Endodermal cell (in vitro differentiated cells): ENCODE measurements around the gene MCOLN2. TPM values are rescaled to one million over a fixed set of nuclear protein-coding genes. Genes with fewer than 3 reads are reported as not detected.
A peak's percentile ranks its signal among the peaks of the same experiment; 100 is the strongest.

Experiments used
- DNase-seq: peaks from one replicate; pipeline ENCODE4 v3.0.0-alpha.2; 2017
- H3K27ac ChIP-seq: 2 replicates; pipeline ENCODE4 v1.5.1; 2013; ENCODE audit warnings: mild to moderate bottlenecking, low read depth, low read length, moderate library complexity
- H3K27me3 ChIP-seq: 2 replicates; pipeline ENCODE4 v1.6.1; 2013; ENCODE audit warnings: mild to moderate bottlenecking, low read length, moderate library complexity; ENCODE audit not compliant: insufficient read depth, control insufficient read depth, poor library complexity, severe bottlenecking
- H3K36me3 ChIP-seq: 2 replicates; pipeline ENCODE4 v1.7.0; 2013; ENCODE audit warnings: mild to moderate bottlenecking, low read length, moderate library complexity; ENCODE audit not compliant: control insufficient read depth, insufficient read depth
- H3K4me1 ChIP-seq: one replicate; pipeline ENCODE4 v1.7.0; 2013; ENCODE audit warnings: low read length; ENCODE audit not compliant: control insufficient read depth, insufficient read depth
- H3K4me3 ChIP-seq: 2 replicates; pipeline ENCODE4 v1.5.1; 2013; ENCODE audit warnings: mild to moderate bottlenecking, low read length, moderate library complexity
- H3K9ac ChIP-seq: 2 replicates; pipeline ENCODE4 v1.6.1; 2013; ENCODE audit warnings: mild to moderate bottlenecking, low read length, moderate library complexity; ENCODE audit not compliant: poor library complexity, severe bottlenecking; ENCODE audit errors: extremely low read depth
- H3K9me3 ChIP-seq: 2 replicates; pipeline ENCODE4 v1.6.1; 2013; ENCODE audit warnings: mild to moderate bottlenecking, low read length, moderate library complexity; ENCODE audit not compliant: control insufficient read depth
- H3K27ac Mint-ChIP-seq: 2 replicates; pipeline ENCODE4 v1.8.0; 2020; ENCODE audit warnings: mixed read lengths
- H3K27me3 Mint-ChIP-seq: 2 replicates; pipeline ENCODE4 v1.8.0; 2021; ENCODE audit warnings: mild to moderate bottlenecking, mixed read lengths; ENCODE audit not compliant: insufficient read depth
- H3K36me3 Mint-ChIP-seq: 2 replicates; pipeline ENCODE4 v1.8.0; 2020; ENCODE audit warnings: low read depth, mixed read lengths
- H3K4me1 Mint-ChIP-seq: 2 replicates; pipeline ENCODE4 v1.8.0; 2020; ENCODE audit warnings: mixed read lengths
- H3K4me3 Mint-ChIP-seq: 2 replicates; pipeline ENCODE4 v1.8.0; 2020; ENCODE audit warnings: mild to moderate bottlenecking, moderate library complexity, mixed read lengths
- H3K9me3 Mint-ChIP-seq: 2 replicates; pipeline ENCODE4 v1.8.0; 2020; ENCODE audit warnings: mild to moderate bottlenecking, mixed read lengths
- WGBS, 2 experiments: methylation state at CpG; one replicate each; pipeline versions ENCODE4 v1.1.5 to v1.1.7; 2013; ENCODE audit warnings: missing lambda C conversion rate in 2 of 2, mixed read lengths in 1 of 2; ENCODE audit not compliant: insufficient coverage in 1 of 2, insufficient read length in 1 of 2; 5-methylcytosine and 5-hydroxymethylcytosine counted together
- total RNA-seq, 2 donors: library from RNA; stranded (reverse); fragmentation: NEBNext Ultra II Directional in 1 of 2; extraction: Animal tissue kit (Norgen Biotek cat#: 25700) in 1 of 2; gene quantifications; 2 replicates in 1 of 2; 3 replicates in 1 of 2; pipeline ENCODE4 v1.2.1, GENCODE V29; 2021
- TF ChIP-seq, protein P1 (sequence below): fragments of 200-600 bp; sonication (generic); conservative IDR thresholded peaks from 2 replicates; pipeline ENCODE4 v1.5.0; 2021; ENCODE audit warnings: antibody characterized with exemption, mild to moderate bottlenecking

Gene MCOLN2
- total RNA-seq, 2 donors from 2014 or later, result 0.20 to 0.29 TPM

DNA sequence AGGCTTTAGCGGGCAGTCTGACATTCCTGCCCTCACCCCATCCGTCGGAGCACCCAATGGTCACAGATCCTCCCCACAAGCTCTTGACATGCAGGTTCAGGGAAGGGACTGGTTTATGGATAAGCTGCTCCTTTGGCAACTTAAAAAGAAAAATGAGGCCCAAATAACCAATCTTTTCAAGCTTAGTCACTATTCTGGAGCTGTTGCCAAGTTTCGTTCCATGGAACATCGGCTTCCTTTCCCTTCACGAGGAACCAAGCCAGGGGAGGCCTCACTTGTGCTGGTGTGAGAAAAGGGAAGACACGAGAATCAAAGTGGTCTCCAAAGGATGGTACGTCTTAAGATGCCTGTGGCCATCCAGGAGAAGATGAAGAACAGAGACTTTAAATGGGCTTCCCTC lies 57.8 kb downstream of the MCOLN2 start:
- Histone ChIP-seq H3K9me3 (no peaks in the 10 kb centered on the region), H3K4me3 (no peak overlapping the region), H3K36me3 (no peaks in the 10 kb centered on the region), H3K27ac (no peak overlapping the region), H3K4me1 (no peaks in the 10 kb centered on the region), H3K9ac (no peak overlapping the region), H3K27me3 (peaks cover 13% of the 10 kb centered on the region)
- Mint-ChIP-seq H3K4me3 (no peak overlapping the region), H3K27ac (no peak overlapping the region), H3K9me3 (no peaks in the 10 kb centered on the region), H3K27me3 (peaks cover 17% of the 10 kb centered on the region), H3K4me1 (no peaks in the 10 kb centered on the region), H3K36me3 (no peaks in the 10 kb centered on the region)
- TF ChIP-seq, protein P1, sequence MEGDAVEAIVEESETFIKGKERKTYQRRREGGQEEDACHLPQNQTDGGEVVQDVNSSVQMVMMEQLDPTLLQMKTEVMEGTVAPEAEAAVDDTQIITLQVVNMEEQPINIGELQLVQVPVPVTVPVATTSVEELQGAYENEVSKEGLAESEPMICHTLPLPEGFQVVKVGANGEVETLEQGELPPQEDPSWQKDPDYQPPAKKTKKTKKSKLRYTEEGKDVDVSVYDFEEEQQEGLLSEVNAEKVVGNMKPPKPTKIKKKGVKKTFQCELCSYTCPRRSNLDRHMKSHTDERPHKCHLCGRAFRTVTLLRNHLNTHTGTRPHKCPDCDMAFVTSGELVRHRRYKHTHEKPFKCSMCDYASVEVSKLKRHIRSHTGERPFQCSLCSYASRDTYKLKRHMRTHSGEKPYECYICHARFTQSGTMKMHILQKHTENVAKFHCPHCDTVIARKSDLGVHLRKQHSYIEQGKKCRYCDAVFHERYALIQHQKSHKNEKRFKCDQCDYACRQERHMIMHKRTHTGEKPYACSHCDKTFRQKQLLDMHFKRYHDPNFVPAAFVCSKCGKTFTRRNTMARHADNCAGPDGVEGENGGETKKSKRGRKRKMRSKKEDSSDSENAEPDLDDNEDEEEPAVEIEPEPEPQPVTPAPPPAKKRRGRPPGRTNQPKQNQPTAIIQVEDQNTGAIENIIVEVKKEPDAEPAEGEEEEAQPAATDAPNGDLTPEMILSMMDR, result no peak
- no peak for DNase-seq
- 89 to 94% methylated on average over 8 of the region's 8 CpGs for WGBS, 2 experiments

DNA sequence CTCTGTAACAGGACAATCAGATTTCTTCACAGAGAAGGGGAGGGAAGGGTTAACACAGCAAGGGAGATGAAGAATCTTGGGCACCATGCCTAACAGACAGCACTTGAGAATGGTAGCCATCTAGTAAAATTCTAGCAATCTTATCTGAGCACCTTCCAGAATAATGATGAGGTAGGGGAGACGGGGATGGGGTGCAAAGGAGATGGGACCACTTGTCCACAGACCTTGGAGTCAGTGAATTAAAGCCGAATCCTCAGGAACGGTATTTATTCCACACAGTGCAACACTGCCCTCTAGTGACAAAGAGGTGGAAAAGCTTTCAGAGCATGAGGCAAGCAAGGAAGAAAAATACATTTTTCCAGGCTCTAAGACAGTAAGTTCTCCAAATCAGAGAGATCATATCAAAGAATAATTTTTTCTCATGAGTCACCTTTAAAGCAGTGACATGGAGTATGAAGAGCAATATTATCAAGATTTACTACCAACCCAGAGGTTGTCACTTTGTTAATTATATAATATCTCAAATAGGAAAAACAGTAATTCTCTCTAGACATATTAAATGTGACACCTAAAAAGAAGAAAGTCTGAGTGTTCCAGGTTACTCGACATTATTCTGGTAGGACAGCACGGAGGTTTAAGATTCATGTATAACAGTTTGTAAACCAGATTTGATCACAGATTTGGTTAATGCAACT lies 60.6 kb downstream of the MCOLN2 start:
- Mint-ChIP-seq H3K9me3 (no peaks in the 10 kb centered on the region), H3K4me3 (no peak overlapping the region), H3K36me3 (no peaks in the 10 kb centered on the region), H3K27me3 (peaks cover 6% of the 10 kb centered on the region), H3K4me1 (no peaks in the 10 kb centered on the region), H3K27ac (no peak overlapping the region)
- no peaks in the 10 kb centered on the region for H3K9me3 ChIP-seq
- H3K4me1 ChIP-seq, result no peaks in the 10 kb centered on the region
- 9 to 11% methylated on average over 5 of the region's 5 CpGs for WGBS, 2 experiments
- peak; percentile 63 for DNase-seq
- H3K36me3 ChIP-seq, result no peaks in the 10 kb centered on the region
- H3K9ac ChIP-seq, result no peak overlapping the region
- TF ChIP-seq, protein P1, result peak; percentile 94
- no peak overlapping the region for H3K4me3 ChIP-seq
- no peaks in the 10 kb centered on the region for H3K27me3 ChIP-seq
- no peak overlapping the region for H3K27ac ChIP-seq

DNA sequence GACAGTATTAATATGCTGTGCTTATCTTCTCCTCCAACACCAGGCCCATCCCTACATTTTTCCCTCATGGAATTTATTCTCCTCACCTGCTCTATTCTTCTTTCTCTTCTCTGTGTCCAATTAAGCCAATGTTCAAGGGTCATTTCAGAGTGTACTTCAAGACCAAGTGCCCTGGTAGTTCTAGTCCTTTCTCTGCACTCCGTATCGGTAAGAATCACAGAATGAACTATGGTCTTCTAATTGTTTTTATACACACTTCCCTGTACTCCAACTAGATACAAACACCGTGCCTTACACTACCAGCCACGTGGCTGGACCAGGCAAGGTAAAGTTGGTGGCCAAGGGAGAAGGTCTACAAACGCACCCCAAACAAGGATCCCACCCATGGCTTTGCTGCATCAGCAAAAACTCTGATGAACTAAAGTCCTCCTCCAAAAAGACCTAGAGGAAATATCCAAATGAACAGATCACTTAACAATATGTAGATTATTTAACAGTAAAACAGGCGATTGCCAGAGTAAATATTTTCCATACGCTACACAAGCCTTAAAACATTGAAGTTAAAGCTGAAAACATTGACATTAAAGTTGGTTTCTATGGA lies 63.8 kb downstream of the MCOLN2 start:
- H3K9me3 Mint-ChIP-seq, result no peaks in the 10 kb centered on the region
- H3K36me3 Mint-ChIP-seq, result no peaks in the 10 kb centered on the region
- TF ChIP-seq, protein P1, result no peak
- Histone ChIP-seq H3K4me3 (no peak overlapping the region), H3K4me1 (no peaks in the 10 kb centered on the region), H3K36me3 (no peaks in the 10 kb centered on the region), H3K9me3 (no peaks in the 10 kb centered on the region), H3K27me3 (no peaks in the 10 kb centered on the region), H3K27ac (no peak overlapping the region), H3K9ac (no peak overlapping the region)
- 93 to 94% methylated on average over 3 to 6 of the region's 7 CpGs for WGBS, 2 experiments
- no peak for DNase-seq
- no peak overlapping the region for H3K4me3 Mint-ChIP-seq
- no peak overlapping the region for H3K27ac Mint-ChIP-seq
- H3K27me3 Mint-ChIP-seq, result peaks cover 4% of the 10 kb centered on the region
- no peaks in the 10 kb centered on the region for H3K4me1 Mint-ChIP-seq
